Hepatocyte (in vitro differentiated cells): ENCODE results near the gene OPA3.

Experiments used
- EZH2 ChIP-seq: fragments of 200-600 bp; sonication (generic); IDR thresholded peaks from 2 replicates; pipeline ENCODE4 v1.6.1; 2016; ENCODE audit warnings: antibody characterized with exemption, mild to moderate bottlenecking, borderline replicate concordance
- TF ChIP-seq, protein P1 (sequence below): fragments of 200-600 bp; sonication (generic); IDR thresholded peaks from 2 replicates; pipeline ENCODE4 v1.5.1; 2016; ENCODE audit warnings: antibody characterized with exemption, mild to moderate bottlenecking; ENCODE audit not compliant: poor library complexity

DNA sequence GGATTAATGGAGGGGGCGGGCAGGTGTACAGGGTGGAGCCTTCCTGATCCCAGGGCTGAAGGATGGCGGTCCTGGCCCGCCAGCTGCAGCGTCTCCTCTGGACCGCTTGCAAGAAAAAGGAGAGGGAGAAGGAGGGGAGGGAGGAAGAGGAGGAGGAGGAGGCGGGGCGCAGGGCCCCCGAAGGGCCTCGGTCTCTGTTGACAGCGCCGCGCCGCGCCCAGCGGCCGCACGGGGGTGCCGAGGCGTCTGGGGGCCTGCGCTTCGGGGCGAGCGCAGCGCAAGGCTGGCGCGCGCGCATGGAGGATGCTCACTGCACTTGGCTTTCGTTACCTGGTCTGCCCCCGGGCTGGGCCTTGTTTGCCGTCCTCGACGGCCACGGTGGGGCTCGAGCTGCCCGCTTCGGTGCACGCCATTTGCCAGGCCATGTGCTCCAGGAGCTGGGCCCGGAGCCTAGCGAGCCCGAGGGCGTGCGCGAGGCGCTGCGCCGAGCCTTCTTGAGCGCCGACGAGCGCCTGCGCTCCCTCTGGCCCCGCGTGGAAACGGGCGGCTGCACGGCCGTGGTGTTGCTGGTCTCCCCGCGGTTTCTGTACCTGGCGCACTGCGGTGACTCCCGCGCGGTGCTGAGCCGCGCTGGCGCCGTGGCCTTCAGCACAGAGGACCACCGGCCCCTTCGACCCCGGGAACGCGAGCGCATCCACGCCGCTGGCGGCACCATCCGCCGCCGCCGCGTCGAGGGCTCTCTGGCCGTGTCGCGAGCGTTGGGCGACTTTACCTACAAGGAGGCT, 86.0 kb downstream of the OPA3 start, which contains the start of gene PPM1N:
- TF ChIP-seq, protein P1, sequence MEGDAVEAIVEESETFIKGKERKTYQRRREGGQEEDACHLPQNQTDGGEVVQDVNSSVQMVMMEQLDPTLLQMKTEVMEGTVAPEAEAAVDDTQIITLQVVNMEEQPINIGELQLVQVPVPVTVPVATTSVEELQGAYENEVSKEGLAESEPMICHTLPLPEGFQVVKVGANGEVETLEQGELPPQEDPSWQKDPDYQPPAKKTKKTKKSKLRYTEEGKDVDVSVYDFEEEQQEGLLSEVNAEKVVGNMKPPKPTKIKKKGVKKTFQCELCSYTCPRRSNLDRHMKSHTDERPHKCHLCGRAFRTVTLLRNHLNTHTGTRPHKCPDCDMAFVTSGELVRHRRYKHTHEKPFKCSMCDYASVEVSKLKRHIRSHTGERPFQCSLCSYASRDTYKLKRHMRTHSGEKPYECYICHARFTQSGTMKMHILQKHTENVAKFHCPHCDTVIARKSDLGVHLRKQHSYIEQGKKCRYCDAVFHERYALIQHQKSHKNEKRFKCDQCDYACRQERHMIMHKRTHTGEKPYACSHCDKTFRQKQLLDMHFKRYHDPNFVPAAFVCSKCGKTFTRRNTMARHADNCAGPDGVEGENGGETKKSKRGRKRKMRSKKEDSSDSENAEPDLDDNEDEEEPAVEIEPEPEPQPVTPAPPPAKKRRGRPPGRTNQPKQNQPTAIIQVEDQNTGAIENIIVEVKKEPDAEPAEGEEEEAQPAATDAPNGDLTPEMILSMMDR = no peak
- TF ChIP-seq EZH2 = peak; percentile 16
